GM21529 (cell line): ENCODE measurements around the gene TAF1B.
"Not testable (repeated sequence)": the region's sequence is repeated elsewhere in the genome, so short reads cannot be mapped to it uniquely, and the experiment has no call there.

Source experiments
- ATAC-seq: cut with Tn5 transposase; IDR thresholded peaks from one replicate; pipeline ENCODE4 v1.9.1; 2021; ENCODE audit not compliant: unreplicated experiment

Gene TAF1B

DNA sequence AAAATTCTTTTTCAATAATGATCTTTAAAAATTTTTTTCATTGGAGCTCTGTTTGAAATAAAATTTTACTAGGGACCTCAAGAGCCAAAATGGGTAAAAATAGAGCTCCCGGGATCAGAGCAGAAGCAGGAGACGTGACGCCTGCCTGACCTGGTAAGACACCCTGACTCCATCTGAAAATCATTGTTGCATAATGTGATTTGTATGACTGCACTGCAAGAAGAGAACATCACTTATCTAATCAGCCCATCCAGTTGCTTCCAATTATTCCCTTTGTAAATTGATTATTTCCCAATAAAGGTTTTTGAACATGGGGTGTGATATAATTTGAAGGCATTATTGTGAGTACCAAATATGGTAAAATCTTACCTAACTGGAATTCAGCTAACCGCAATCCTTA lies 17.1 kb upstream of the TAF1B start:
- no peak for ATAC-seq

DNA sequence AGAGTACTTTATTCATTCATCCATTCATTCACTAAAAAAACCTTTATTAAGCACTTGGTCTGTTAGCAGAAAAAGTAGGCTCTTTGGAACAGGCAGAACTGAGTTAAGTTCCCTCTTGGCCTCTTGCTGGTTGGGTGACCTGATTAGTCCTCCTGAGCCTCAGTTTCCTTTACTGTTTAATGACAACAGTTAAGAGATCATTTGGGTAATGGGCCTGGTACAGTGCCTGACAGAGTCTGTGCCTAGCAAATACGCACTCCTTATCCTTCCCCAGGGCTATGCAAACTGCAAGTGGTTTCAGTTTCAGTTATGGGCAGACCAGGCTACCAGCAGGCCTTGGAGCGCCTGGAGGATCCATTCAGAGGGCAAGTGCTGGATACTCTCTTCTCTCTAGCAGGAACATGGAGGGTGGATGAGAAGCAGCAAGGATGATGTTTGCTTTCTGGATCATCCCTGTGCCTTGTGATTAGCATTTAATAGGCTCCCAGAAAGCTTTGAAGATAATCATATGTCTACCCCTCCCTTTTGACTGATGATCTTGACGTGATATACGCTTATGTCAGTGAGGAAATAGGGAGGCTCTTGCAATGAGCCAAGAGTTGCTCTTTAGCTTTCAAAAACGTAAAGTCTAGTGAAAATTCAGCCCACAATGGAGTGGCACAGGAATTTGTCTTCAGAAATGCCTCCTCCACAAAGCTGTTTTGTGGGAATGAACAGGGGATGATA lies 12.4 kb upstream of the TAF1B start:
- no peak for ATAC-seq

DNA sequence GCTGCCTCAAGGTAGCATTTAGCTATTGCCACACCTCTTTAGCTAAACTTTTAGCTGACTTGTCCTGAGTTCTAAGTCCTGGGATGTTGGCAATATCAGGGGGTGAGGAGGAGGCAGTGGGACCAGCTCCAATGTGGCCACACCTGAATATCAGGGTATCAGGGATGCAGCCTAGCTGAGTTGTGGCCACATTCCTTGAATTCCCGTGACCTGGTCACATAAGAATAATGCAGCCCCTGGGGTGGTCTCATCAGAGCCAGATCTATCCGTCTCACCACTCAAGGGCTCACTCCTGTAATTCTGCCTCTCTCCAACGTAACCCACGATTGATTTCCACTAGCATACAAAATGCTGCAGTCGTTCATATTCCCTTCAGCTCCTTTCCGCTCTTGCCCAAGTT lies 11.6 kb upstream of the TAF1B start:
- ATAC-seq, result no peak

DNA sequence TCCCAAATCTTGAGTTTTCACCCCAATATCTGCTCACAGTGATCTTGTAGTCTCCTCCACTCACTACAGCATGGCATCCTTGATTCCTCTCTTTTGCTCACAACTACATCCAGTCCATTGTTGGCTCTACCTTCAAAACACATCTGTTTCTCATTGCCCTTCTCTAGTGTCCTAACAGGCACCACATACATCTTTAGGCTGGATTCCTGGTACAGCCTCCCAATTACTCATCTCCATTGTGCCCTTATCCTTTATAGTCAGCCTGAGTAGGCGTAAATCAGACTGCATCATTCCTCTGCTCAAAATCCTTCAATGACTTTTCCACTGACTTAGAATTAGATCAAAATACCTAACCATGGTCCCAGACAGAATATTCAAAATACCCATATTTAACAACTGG lies 10.7 kb upstream of the TAF1B start:
- no peak for ATAC-seq

DNA sequence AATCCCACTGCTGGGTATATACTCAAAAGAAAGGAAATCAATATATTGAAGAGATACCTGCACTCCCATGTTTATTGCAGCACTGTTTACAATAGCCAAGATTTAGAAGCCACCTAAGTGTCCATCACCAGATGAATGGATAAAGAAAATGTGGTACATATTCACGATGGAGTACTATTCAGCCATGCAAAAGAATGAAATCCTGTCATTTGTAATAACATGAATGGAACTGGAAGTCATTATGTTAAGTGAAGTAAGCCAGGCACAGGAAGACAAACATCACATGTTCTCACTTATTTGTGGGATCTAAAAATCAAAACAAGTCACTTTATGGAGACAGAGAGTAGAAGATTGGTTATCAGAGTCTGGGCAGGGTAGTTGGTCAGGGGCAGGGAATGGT lies 8.2 kb upstream of the TAF1B start:
- not testable (repeated sequence) for ATAC-seq

DNA sequence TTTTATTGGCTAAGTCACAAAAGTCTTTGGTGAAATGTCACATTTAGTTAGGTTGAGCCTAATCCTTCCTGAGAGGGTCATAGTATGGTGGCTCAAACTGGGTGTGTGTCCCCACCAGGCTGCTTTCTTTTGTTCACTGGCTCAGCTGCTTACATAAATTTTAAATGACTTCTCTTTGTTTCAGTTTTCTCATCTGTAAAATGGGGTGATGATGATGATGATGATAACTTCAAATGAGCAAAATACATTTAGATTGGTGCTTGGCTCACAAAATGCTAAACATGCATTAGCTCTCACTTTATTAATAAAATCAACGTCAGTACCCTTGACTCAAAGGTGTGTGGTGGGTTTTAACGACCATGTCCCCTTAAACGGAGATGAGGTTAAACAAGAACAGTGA lies 7.2 kb upstream of the TAF1B start:
- ATAC-seq, result no peak

DNA sequence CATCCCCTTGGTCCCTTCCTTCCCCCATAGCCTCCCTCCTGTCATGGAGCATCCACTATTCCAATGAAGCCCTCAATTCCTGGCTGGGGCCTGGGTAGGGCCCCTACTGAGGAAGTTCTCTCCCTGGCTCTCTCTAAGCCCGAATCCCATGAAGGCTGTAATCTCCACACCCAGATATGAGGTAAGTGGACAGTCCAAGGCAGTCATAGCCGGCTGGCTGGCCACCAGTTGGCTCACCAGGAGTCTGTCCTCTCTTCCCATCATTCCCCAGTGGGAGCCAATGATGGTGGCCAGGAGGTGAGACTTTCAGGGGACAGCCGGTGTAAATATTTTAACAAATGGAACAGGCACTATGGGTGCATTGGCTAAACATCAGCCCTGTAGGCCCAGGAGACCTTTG lies 6.8 kb upstream of the TAF1B start:
- ATAC-seq, result no peak

DNA sequence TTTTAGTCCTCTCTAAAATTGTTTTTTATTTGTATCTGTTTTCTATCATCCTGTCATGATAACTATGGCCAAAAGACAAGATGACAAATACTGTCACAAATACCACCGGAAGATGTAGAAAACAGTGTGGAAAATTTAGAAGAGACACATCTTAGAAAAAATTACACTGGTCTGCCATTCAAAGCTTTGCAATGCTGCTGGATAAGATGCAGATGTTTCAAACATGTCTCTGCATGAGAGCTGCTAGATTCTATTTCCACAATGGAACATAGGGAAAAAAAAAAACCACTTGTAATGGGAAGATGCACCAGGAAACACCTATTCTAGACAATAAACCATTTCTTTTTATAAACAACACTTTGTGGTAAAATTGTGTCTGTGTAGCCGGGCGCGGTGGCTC lies 5.8 kb upstream of the TAF1B start:
- ATAC-seq, result no peak

DNA sequence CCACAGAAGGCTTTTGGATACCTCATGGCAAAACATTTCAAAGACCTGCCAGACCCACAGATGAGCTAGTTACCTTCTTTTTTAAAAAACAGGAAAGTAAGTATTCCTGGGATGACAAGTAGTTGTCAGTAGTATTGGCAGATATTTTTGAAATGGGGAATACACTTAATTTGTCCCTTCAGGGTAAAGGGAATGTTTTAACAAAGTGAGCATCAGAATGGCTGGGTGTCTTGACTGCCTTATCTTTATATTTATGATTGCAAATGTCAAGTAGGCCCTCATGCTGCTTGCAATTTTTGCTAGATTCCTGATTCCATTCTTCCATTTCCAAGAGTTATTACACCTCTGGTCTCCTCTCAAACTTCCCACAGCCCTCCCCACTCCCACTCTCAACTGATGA lies 4.9 kb upstream of the TAF1B start:
- no peak for ATAC-seq

DNA sequence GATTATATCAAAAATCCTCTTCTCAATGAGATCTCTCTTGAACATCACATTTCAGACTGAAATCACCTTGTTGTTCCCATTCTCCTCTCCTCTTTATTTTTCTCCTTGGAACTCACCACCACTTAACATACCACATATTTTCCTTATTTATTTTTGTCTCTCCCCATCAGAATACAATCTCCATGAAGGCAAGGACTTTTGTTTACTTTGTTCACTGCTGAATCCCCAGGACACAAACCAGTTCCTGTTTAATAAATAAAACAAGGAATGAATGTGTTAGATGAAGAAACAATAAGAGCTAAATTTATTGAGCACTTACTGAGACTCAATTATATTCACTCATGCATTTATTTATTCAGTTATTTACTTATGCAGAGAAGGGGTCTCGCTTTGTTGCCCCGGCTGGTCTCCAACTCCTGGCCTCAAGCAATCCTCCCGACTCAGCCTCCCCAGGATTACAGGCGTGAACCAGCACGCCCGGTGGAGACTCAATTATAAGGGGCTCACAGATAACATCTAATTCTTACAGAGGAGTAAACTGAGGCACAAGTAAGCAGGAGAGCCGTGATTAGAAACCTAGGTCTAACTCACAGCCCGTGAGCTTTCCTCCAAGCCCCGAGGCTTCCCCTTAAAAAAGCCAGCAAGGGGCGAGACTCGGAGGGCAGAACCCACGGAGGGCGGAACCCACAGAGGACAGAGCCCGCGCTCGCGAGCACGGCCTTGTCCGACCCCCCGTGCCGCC lies 616 bp upstream of the TAF1B start:
- ATAC-seq, result no peak

DNA sequence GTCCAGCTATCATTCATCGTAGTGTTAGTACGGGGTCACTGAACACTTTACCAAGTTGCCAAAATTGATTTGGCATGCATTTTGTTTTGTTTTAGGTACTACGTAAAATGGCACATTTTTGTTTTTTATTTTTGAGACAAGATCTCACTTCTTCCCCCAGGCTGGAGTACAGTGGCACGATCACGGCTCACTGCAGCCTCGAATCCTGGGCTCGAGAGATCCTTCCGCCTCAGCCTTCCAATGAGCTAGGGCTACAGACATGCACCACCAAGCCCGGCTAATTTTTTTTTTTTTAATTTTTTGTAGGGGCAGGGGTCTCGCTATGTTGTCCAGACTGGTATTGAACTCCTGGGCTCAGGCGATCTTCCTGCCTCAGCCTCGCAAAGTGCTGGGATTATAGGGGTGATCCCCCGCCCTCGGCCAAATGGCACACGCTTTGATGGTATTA lies 786 bp downstream of the TAF1B start:
- no peak for ATAC-seq

DNA sequence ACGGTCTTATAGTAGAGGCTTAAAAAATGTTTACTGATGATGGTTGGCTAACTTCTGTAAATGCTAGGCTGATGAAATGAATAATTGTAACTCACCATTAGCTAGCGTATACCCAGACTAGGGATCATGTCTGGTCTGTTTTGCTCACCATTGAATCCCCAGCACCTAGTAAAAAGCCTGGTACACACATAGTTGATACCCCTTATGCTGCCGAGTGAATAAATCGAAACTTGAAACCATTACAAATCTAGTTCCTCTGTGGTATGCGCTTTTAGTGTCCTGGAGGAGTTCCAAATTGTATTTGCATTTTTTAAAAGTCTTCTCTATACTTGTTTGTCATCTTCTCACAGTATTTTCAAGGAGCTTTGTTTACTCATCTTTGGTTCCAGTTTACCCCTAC lies 1.3 kb downstream of the TAF1B start:
- peak; percentile 41 for ATAC-seq

DNA sequence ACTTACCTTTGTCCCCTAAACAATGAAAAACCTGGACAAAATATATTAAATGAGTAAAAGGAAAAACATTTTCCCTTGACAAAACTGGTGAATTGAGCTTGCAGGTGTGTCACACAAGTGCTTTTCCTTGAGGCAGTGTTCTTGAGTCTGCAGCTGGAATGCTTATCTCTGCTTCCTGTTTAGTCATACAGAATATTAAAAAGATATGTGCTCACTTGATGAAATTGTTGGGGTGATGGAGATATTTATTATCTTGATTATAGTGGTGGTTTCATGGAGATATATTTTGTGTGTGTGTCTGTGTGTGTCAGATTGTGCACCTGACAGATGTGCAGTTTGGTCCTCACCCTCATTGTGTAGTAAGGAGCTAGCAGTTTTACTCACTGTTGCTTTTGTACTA lies 3.3 kb downstream of the TAF1B start:
- no peak for ATAC-seq

DNA sequence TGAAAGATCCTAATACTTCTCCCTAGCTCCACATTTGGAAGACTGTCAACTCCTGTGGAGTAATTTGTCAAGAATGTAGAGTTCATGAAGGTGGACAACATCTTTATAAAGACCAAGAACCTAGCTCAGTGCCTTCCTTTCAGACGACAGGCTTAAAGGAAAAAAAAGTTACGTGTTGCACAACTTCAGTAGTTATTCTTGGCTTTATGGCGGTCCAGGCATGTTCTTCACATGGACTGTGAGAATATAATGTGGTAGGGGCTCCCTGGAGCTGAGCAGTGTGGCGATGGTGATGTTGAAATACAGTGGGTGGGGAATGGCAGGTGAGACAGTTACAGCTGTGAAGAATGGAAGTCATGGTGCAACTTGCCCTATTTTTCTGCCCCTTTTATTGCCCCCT lies 3.9 kb downstream of the TAF1B start:
- ATAC-seq, result no peak

DNA sequence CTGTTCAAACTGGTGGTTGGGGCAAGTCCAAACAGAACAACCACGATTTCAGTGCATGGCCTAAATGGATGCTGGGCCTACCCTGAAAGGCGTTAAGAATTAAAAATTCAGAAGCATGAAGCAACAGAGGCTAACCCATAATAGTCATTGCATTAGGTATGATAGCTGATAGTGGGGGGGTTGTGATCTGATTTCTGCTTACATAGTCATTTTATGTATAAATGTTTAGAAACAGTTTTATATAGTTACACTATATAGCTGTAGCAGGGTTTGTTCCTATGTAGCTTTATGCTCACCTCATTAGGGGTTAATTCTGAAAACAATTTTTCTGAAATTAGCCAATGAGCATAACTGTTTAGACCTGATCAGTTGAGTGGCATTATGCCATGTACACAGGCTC lies 9.6 kb downstream of the TAF1B start:
- ATAC-seq, result no peak

DNA sequence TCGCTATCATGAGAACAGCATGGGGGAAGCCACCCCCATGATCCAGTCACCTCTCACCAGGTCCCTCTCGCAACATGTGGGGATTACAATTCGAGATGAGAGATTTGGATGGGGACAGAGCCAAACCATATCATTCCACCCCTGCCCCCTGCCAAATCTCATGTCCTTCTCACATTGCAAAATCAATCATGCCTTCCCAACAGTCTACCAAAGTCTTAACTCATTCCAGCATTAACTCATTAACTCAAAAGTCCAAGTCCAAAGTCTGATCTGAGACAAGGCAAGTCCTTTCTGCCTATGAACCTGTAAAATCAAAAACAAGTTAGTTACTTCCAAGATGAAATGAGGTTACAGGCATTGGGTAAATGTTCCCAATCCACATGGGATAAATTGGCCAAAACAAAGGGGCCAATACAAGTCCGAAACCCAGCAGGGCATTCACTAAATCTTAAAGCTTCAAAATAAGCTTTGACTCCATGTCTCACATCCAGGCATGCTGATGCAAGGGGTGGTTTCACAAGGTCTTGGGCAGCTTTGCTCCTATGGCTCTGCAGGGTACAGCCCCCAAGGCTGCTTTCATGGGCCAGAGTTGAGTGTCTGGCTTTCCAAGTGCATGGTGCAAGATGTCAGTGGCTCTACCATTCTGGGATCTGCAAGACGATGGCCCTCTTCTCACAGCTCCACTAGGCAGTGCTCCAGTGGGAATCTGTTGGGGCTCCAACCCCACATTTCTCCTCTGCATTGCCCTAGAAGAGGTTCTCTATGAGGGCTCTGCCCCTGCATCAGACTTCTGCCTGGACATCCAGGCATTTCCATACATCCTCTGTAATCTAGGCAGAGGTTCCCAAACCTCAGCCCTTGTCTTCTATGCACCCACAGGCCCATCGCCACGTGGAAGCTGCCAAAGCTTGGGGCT lies 14.8 kb downstream of the TAF1B start:
- ATAC-seq, result no peak

DNA sequence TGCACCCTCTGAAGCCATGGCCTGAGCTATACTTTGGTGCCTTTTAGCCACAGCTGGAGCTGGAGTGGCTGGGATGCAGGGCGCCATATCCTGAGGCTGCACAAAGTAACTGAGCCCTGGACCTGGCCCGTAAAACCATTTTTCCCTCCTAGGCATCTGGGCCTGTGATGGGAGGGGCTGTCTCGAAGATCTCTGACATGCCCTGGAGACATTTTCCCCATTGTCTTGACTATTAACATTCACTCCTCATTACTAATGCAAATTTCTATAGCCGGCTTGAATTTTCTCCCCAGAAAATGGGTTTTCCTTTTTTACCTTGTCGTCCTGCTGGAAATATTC lies 15.4 kb downstream of the TAF1B start:
- no peak for ATAC-seq

DNA sequence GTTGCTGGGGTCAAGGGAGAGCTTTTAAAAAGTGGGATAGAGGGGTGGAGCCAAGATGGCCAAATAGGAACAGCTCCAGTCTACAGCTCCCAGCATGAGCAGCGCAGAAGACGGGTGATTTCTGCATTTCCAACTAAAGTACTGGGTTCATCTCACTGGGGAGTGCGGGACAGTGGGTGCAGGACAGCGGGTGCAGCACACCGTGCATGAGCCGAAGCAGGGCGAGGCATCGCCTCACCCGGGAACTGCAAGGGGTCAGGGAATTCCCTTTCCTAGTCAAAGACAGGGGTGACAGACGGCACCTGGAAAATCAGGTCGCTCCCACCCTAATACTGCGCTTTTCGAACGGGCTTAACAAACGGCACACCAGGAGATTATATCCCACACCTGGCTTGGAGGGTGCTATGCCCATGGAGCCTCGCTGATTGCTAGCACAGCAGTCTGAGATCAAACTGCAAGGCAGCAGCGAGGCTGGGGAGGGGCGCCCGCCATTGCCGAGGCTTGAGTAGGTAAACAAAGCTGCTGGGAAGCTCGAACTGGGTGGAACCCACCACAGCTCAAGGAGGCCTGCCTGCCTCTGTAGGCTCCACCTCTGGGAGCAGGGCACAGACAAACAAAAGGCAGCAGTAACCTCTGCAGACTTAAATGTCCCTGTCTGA lies 17.8 kb downstream of the TAF1B start:
- ATAC-seq, result not testable (repeated sequence)

DNA sequence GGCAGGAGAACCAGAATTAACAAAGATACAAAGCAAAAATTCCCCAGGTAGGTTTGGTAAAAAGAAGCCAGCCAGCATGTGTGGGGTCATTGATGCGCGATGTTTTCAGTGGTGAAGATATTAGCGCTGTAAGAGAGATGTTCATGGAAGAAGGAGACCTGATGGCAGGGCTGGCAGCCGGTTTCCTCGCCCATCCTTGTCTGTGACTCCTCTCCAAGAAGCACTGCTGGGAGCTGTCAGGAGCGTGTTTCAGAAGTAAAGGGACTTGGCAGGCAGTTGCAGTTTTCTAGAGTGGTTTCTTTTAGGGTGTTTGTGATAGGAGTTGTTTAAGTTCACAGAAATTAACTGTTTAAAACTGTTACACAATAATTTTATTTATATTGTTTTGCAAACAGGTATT lies 24.6 kb downstream of the TAF1B start:
- ATAC-seq, result no peak

DNA sequence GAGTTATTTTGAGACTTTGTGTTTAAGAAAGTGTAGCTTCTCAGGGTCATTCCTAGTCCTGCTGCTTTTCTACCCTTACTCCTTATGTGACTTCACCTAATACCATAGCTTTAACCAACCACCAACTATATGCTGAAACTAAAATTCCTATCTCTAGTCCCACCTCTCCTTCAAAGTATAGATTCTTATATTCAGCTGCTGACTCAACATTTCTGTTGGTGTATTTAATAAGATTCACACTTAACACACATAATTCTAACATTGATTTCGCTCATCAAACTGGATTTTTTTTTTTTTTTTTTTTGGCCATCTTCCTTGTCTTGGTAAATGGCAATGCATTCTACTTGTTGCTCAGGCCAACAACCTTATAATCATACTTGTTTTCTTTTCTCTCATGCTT lies 30.1 kb downstream of the TAF1B start:
- ATAC-seq, result no peak

DNA sequence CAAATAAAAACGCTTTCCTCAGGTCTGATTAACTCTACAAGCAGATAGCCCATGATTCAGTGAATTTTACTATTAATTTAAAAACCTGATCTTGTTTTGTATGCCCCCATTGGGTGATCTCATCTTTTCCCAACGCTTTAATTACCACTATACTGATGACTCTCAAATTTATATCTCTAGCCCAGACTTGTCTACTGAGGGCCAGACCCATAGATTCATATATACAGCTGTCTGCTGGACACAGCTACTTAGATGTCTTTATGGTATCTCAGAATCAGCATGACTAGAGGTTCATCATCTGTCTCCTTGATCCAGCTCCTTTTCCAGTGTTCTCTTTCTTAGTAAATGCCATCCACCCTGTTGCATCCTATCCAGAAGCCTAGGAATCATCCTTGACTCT lies 33.8 kb downstream of the TAF1B start:
- no peak for ATAC-seq
